DMS 273 (cell line): ENCODE results near the gene SLC37A3.
A peak's percentile ranks its signal among the peaks of the same experiment; 100 is the strongest.
"Not testable (repeated sequence)": the region's sequence is repeated elsewhere in the genome, so short reads cannot be mapped to it uniquely, and the experiment has no call there.

Experiments used
- DNase-seq: peaks from one replicate; lab custom pipeline; 2025; ENCODE audit not compliant: unreplicated experiment; lab: John Stamatoyannopoulos, UW

Gene SLC37A3, protein sequence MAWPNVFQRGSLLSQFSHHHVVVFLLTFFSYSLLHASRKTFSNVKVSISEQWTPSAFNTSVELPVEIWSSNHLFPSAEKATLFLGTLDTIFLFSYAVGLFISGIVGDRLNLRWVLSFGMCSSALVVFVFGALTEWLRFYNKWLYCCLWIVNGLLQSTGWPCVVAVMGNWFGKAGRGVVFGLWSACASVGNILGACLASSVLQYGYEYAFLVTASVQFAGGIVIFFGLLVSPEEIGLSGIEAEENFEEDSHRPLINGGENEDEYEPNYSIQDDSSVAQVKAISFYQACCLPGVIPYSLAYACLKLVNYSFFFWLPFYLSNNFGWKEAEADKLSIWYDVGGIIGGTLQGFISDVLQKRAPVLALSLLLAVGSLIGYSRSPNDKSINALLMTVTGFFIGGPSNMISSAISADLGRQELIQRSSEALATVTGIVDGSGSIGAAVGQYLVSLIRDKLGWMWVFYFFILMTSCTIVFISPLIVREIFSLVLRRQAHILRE

GRCh38 chr7:140397784-140398750 lies at the start of gene SLC37A3:
Gene SLC37A3, minus strand, starts transcription at chr7:140398530. Its CDS starts 16,004 bp downstream, at chr7:140382526.
- peak; percentile 96 for DNase-seq

DNA sequence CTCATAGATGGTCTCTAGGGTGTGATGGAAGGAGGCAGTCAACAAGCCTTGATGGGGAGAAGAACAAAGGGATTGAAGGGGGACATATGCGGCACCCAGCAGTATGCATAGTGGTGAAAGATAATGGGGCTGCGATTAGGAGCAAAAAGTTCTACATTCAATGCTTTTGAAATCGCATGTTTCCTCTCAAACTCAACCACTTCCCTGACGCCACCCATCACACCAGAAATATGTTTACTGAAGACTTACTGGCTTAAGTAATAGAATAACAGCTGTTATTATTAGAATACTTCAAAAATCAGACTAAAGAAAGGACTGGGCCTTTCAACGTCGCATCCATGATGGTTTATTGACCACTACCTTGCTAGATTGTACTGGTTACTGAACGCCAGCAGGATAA lies 49.5 kb upstream of the SLC37A3 start:
- DNase-seq = no peak

DNA sequence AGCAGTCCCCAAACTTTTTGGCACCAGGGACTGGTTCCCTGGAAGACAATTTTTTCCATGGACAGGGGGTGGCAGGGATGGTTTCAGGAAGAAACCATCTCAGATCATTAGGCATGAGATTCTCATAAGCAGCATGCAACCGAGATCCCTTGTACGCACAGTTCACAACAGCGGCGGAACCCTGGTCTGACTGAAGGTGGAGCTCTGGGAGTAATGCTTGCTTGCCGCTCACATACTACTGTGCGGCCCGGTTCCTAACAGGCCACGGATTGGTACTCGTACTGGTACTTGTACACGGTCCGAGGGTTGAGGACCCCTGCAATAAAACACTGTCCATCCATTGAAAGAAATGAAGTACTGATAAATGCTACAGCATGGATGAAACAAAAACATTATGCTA lies 48.1 kb upstream of the SLC37A3 start:
- DNase-seq = no peak

DNA sequence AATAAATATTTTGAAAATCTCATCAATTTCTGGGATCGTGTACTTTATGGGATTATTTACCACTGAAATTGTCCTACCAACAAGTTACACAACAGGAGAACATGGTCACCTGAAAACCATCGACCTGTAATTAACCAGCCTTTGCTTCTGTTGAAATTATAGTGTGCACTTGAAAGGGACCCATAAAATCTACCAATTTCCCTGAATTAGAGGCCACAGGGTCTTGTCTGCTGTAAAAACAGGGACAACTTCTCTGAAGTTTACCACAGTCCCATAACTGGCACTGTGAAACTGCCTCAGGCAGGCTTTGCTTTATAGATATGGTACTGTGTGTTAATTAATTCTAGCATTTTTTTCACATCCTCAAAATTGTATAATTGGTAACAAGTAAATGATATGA lies 43.2 kb upstream of the SLC37A3 start:
- no peak for DNase-seq

- DNase-seq = no peak
Measured at GRCh38 chr7:140440593-140440992, 42.3 kb upstream of the SLC37A3 start.

DNA sequence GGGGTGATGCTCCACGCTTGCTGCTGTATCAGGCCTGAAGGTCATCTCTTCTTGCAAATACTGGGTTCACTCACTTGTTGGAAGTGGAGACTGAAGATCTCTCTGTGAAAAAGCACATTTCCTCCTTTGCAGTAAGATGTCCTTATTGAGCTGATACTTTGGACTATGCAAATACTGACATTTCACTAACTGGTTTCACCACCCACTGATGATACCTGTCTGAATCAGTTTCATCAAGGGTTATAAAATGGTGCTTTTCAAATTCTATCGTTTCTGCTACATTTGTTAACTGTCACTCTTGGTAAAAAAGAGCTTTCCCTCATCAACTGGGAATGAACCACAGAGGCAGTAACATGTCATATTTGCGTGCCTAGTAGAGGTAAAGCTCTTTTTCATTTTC lies 41.0 kb upstream of the SLC37A3 start:
- DNase-seq = no peak

DNA sequence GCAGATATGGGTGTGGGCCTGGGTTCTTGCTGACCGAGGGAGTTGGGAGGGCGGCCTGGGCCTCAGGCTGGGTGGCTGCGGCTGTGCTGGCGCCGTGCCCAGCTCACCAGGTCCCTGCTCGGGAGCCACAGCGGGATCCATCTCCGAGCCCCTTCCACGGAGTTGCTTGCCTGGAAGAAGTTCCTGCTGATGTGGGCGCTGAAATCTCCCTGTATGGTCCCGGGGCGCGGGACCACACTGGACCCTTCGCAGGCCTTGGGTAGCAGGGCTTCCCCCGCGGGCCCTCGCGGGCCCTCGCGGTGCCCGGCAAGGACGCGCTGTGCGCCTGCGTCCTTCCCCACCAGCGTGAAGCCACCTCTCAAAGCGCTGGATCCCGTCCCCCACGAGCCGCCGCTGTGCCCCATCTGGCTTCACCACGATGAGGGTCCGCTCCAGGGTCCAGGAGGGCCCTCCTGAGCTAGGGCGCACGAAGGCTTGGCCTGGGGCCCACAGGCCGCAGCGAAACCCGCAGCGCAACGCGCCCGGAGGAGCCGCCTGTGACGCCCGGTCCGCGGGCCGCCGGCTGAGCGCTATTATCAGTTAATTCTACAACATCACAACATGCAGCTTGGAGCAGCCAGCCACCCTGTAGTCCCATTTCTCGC lies 37.0 kb upstream of the SLC37A3 start:
- DNase-seq = no peak

GRCh38 chr7:140433396-140433795 lies 35.1 kb upstream of the SLC37A3 start:
- no peak for DNase-seq

- DNase-seq = no peak
Measured at GRCh38 chr7:140426130-140426529, 27.8 kb upstream of the SLC37A3 start.

- DNase-seq = no peak
Measured at GRCh38 chr7:140425718-140426117, 27.4 kb upstream of the SLC37A3 start.

DNA sequence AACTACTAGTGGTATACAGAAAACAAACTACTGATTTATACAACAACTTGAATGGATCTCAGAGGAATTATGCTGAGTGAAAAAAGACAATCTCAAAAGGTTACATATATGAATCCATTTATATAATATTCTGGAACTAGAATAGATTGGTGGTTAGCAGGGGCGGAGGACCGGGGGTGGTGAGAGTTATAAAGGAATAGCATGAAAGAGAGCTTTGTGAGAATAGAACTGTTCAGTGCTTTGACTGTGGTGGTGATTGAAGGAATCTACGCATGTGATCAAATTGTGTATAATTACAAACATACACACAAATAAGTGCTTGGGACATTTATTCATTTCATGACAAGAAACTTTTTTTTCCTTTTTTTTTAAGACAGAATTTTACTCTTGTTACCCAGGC lies 25.2 kb upstream of the SLC37A3 start:
- no peak for DNase-seq

- no peak for DNase-seq
Measured at GRCh38 chr7:140421521-140421920, 23.2 kb upstream of the SLC37A3 start.

- DNase-seq = no peak
Measured at GRCh38 chr7:140418653-140419052, 20.3 kb upstream of the SLC37A3 start.

DNA sequence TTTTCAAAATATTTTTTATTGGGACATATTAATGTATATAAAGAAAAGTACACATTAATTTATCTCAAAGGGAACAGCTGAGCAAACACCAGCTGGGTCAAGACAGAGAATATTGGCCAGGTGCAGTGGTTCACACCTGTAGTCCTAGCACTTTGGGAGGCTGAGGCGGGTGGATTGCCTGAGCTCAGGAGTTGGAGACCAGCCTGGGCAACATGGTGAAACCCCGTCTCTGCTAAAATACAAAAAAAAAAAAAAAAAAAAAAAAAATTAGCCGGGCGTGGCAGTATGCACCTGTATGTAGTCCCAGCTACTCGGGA lies 19.8 kb upstream of the SLC37A3 start:
- not testable (repeated sequence) for DNase-seq

DNA sequence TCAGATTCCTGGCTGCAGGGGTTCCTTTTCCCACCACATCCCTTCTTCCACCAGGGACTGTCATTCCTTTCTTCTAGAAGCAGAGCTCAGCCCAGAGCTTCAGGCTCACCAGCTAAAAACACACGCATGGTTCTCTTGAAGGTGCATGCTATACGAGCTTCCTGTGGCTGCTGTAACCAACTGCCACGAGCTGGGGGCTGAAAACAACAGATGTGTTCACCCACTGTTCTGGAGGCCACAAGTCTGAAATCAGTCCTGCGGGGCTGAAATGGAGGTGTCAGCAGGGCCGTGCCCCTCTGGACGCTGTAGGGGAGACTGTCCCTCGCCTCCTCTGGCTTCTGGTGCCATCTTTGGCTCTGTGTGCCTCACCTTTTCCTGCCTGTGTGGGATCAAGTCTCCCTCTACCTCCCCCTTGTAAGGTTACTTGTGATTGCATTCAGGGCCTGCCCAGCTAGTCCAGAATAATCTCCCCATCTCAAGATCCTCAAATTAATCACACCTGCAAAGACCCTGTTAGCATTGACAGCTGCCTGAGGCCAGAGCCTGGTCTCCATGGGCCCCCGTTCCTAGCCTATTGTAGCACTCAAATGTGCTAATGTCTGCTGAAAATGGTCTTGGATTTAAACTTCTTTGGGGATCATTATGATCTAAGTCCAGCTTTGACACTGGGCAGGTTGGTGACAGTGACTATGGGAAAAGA lies 19.3 kb upstream of the SLC37A3 start:
- DNase-seq = peak; percentile 60

GRCh38 chr7:140416560-140416959 lies 18.2 kb upstream of the SLC37A3 start:
- peak; percentile 31 for DNase-seq

DNA sequence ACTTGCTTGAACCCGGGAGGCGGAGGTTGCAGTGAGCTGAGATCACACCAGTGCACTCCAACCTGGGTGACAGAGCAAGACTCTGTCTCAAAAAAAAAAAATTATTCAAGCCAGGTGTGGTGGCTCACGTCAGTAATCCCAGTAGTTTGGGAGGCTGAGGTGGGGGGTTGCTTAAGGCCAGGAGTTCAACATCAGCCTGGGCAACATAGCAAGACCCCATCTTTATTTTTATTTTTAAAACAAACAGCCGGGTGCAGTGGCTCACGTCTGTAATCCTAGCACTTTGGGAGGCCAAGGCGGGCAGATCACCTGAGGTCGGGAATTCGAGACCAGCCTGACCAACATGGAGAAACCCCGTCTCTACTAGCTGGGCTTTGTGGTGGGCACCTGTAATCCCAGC lies 17.5 kb upstream of the SLC37A3 start:
- not testable (repeated sequence) for DNase-seq

GRCh38 chr7:140415361-140415760 lies 17.0 kb upstream of the SLC37A3 start:
- DNase-seq = no peak

DNA sequence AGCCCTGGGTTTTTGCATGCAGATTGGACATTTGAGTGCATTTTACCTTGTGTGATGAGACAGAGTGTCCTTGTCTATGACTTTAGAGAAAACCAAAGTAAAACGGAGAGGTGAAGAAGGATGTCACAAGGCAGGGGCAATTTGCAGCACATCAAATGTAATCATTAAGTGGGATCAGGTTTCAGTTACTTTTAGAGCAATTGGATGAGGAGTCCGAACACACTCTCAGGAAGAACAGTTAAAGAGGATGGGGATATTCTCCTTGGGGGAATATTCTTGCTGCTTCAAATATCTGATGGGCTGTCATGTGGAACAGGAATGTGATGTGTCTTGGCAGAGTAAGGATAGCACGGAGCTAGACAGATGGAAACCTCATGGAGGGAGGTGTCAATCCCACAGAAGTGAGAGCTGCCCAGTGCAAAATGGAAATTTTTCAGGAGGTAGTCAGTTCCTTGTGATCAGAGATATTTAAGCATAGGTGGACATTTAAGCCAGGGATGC lies 6.3 kb upstream of the SLC37A3 start:
- DNase-seq = peak; percentile 51

- no peak for DNase-seq
Measured at GRCh38 chr7:140403878-140404564, 5.7 kb upstream of the SLC37A3 start, which contains the start of gene RAB19. Gene RAB19, plus strand, starts transcription at chr7:140404058. Its CDS starts 3,589 bp downstream, at chr7:140407647.
